Measurements from ENCODE around the gene DUSP5.
"Not testable (repeated sequence)": the region's sequence is repeated elsewhere in the genome, so short reads cannot be mapped to it uniquely, and the experiment has no call there.

The DUSP5 gene

GRCh38 chr10:110497438-110498086, at the start of gene DUSP5:
Gene DUSP5 (plus strand): TSS chr10:110497907. CDS start chr10:110498122, 215 bp downstream.
- peak; percentile 78 for DNase-seq

- DNase-seq = no peak
These were observed 48.9 kb upstream of the DUSP5 start for GRCh38 chr10:110448682-110449418.

GRCh38 chr10:110455446-110455845, 42.3 kb upstream of the DUSP5 start:
- DNase-seq = no peak

GRCh38 chr10:110456046-110456445, 41.7 kb upstream of the DUSP5 start:
- DNase-seq = no peak

- DNase-seq = no peak
These were observed 41.1 kb upstream of the DUSP5 start for GRCh38 chr10:110456523-110457091.

- no peak for DNase-seq
These were observed 39.9 kb upstream of the DUSP5 start for GRCh38 chr10:110457851-110458250.

GRCh38 chr10:110458266-110458920, 39.3 kb upstream of the DUSP5 start:
- no peak for DNase-seq

GRCh38 chr10:110459600-110459999, 38.1 kb upstream of the DUSP5 start:
- no peak for DNase-seq

- DNase-seq = peak; percentile 37
These were observed 37.4 kb upstream of the DUSP5 start for GRCh38 chr10:110460111-110460809.

GRCh38 chr10:110461088-110461487, 36.6 kb upstream of the DUSP5 start:
- no peak for DNase-seq

- no peak for DNase-seq
These were observed 36.2 kb upstream of the DUSP5 start for GRCh38 chr10:110461530-110461929.

GRCh38 chr10:110462166-110463095, 35.3 kb upstream of the DUSP5 start:
- DNase-seq = no peak

- not testable (repeated sequence) for DNase-seq
These were observed 29.4 kb upstream of the DUSP5 start for GRCh38 chr10:110468258-110468657.

- DNase-seq = not testable (repeated sequence)
These were observed 27.2 kb upstream of the DUSP5 start for GRCh38 chr10:110470541-110470940.

- DNase-seq = no peak
These were observed 26.1 kb upstream of the DUSP5 start for GRCh38 chr10:110471566-110472139.

GRCh38 chr10:110474017-110474416, 23.7 kb upstream of the DUSP5 start:
- no peak for DNase-seq

GRCh38 chr10:110474826-110475225, 22.9 kb upstream of the DUSP5 start:
- no peak for DNase-seq

- DNase-seq = no peak
These were observed 21.8 kb upstream of the DUSP5 start for GRCh38 chr10:110475722-110476515.

- DNase-seq = peak; percentile 27
These were observed 18.0 kb upstream of the DUSP5 start for GRCh38 chr10:110479710-110480109.

GRCh38 chr10:110480387-110480786, 17.3 kb upstream of the DUSP5 start:
- no peak for DNase-seq

GRCh38 chr10:110481919-110482318, 15.8 kb upstream of the DUSP5 start:
- no peak for DNase-seq

Measured in NCI-H2171 (cell line).